ENCODE data around the gene TULP3.

GRCh38 chr12:2877953-2878732 is 12.5 kb upstream of the TULP3 start:
- TF ChIP-seq POLR2AphosphoS5 (IDR thresholded peaks at IDR 0.05; ENCODE audit: insufficient read depth, low read depth, low read length) (peak; percentile 3), CTCF (IDR thresholded peaks at IDR 0.05; ENCODE audit: extremely low read depth in 1 of 2, insufficient read depth in 1 of 2, low read depth in 1 of 2, low read length in 2 of 2) (no peak), MAX (IDR thresholded peaks at IDR 0.05; ENCODE audit: insufficient read depth, insufficient read length) (no peak)

All from endothelial cell of umbilical vein (primary cell).